NCI-H69 (cell line): ENCODE results near the gene RMP24.
A peak's percentile ranks its signal among the peaks of the same experiment; 100 is the strongest.
"Not testable (repeated sequence)": the region's sequence is repeated elsewhere in the genome, so short reads cannot be mapped to it uniquely, and the experiment has no call there.

Experiments used
- DNase-seq: peaks from one replicate; lab custom pipeline; 2025; lab: John Stamatoyannopoulos, UW

The RMP24 gene

GRCh38 chr18:35968278-35968880 lies 4.1 kb upstream of the RMP24 start:
- no peak for DNase-seq

- no peak for DNase-seq
These were observed 2.8 kb upstream of the RMP24 start for GRCh38 chr18:35969676-35970075.

GRCh38 chr18:35971661-35972196 lies 750 bp upstream of the RMP24 start:
- peak; percentile 83 for DNase-seq

GRCh38 chr18:35973650-35974049 lies 1.2 kb downstream of the RMP24 start:
- no peak for DNase-seq

GRCh38 chr18:35974181-35974580 lies 1.7 kb downstream of the RMP24 start:
- no peak for DNase-seq

- DNase-seq: no peak
These were observed 6.6 kb downstream of the RMP24 start for GRCh38 chr18:35979112-35979511.

- DNase-seq: no peak
These were observed 10.1 kb downstream of the RMP24 start for GRCh38 chr18:35982409-35983114.

GRCh38 chr18:35983147-35983546 lies 10.7 kb downstream of the RMP24 start:
- no peak for DNase-seq

- no peak for DNase-seq
These were observed 11.3 kb downstream of the RMP24 start for GRCh38 chr18:35983818-35984217.

- DNase-seq: no peak
These were observed 19.2 kb downstream of the RMP24 start for GRCh38 chr18:35991696-35992095.

- DNase-seq: no peak
These were observed 20.5 kb downstream of the RMP24 start for GRCh38 chr18:35993013-35993412.

GRCh38 chr18:35998967-35999366 lies 26.5 kb downstream of the RMP24 start:
- peak; percentile 44 for DNase-seq

GRCh38 chr18:35999925-36000324 lies 27.4 kb downstream of the RMP24 start:
- DNase-seq: no peak

GRCh38 chr18:36006997-36007396 lies 34.5 kb downstream of the RMP24 start:
- no peak for DNase-seq

GRCh38 chr18:36009214-36009613 lies 36.7 kb downstream of the RMP24 start:
- no peak for DNase-seq

- no peak for DNase-seq
These were observed 40.4 kb downstream of the RMP24 start for GRCh38 chr18:36012891-36013290.

- DNase-seq: no peak
These were observed 43.1 kb downstream of the RMP24 start for GRCh38 chr18:36015629-36016028.

GRCh38 chr18:36017232-36017631 lies 44.8 kb downstream of the RMP24 start:
- DNase-seq: no peak

GRCh38 chr18:36020174-36020711 lies 47.8 kb downstream of the RMP24 start:
- DNase-seq: no peak

- DNase-seq: no peak
These were observed 50.9 kb downstream of the RMP24 start for GRCh38 chr18:36023336-36023735.

GRCh38 chr18:36024241-36024640 lies 51.8 kb downstream of the RMP24 start:
- DNase-seq: not testable (repeated sequence)

GRCh38 chr18:36025025-36025424 lies 52.5 kb downstream of the RMP24 start:
- DNase-seq: no peak

GRCh38 chr18:36028859-36029258 lies 56.4 kb downstream of the RMP24 start:
- DNase-seq: no peak
